ENCODE results near the gene CDC42BPB. TPM values are rescaled to one million over a fixed set of nuclear protein-coding genes. Genes with fewer than 3 reads are reported as not detected.

The CDC42BPB gene
- total RNA-seq, 4 donors from 2014 or later: 85.3 to 174 (median 101) TPM

GRCh38 chr14:103003351-103003615 lies 54.1 kb downstream of the CDC42BPB start:
- intact Hi-C loops (cut with DNase I; ENCODE audit: low total_unique reads): no loop called here
- H3K4me3 ChIP-seq (ENCODE audit: low read depth, poor library complexity, severe bottlenecking): no peak overlapping the region
- 91 to 97% methylated on average over 14 of the region's 14 CpGs for WGBS, 2 donors
- TF ChIP-seq POLR2A (IDR thresholded peaks at IDR 0.05): no peak
- TF ChIP-seq CTCF (IDR thresholded peaks at IDR 0.05): no peak
- DNase-seq (ENCODE audit: low spot score in 2 of 2): no peak

- DNase-seq (ENCODE audit: low spot score in 2 of 2): no peak
- 88 to 93% methylated on average over 22 of the region's 22 CpGs for WGBS, 2 donors
- no peak overlapping the region for H3K4me3 ChIP-seq (ENCODE audit: low read depth, poor library complexity, severe bottlenecking)
- intact Hi-C loops (cut with DNase I; ENCODE audit: low total_unique reads): no loop called here
- TF ChIP-seq CTCF (IDR thresholded peaks at IDR 0.05): no peak
- TF ChIP-seq POLR2A (IDR thresholded peaks at IDR 0.05): no peak
These were observed 54.6 kb downstream of the CDC42BPB start for GRCh38 chr14:103002578-103003350.

- intact Hi-C loops (cut with DNase I; ENCODE audit: low total_unique reads): no loop called here
- DNase-seq (ENCODE audit: low spot score in 2 of 2): no peak
- H3K4me3 ChIP-seq (ENCODE audit: low read depth, poor library complexity, severe bottlenecking): no peak overlapping the region
- WGBS, 2 donors: 89 to 90% methylated on average over 37 of the region's 37 CpGs
- no peak for TF ChIP-seq CTCF (IDR thresholded peaks at IDR 0.05)
- no peak for TF ChIP-seq POLR2A (IDR thresholded peaks at IDR 0.05)
These were observed 55.5 kb downstream of the CDC42BPB start for GRCh38 chr14:103001651-103002396.

GRCh38 chr14:103001226-103001625 lies 56.1 kb downstream of the CDC42BPB start:
- H3K4me3 ChIP-seq (ENCODE audit: low read depth, poor library complexity, severe bottlenecking): no peak overlapping the region
- no peak for DNase-seq (ENCODE audit: low spot score in 2 of 2)
- TF ChIP-seq POLR2A (IDR thresholded peaks at IDR 0.05) (no peak), CTCF (IDR thresholded peaks at IDR 0.05) (no peak)
- intact Hi-C loops (cut with DNase I; ENCODE audit: low total_unique reads): no loop called here
- whole genome bisulfite sequencing, 2 donors: 86 to 88% methylated on average over 18 of the region's 18 CpGs

- no peak for TF ChIP-seq CTCF (IDR thresholded peaks at IDR 0.05)
- no peak for TF ChIP-seq POLR2A (IDR thresholded peaks at IDR 0.05)
- 95% methylated on average over 21 of the region's 21 CpGs for WGBS, 2 donors
- no peak overlapping the region for H3K4me3 ChIP-seq (ENCODE audit: low read depth, poor library complexity, severe bottlenecking)
- DNase-seq (ENCODE audit: low spot score in 2 of 2): no peak
- intact Hi-C loops (cut with DNase I; ENCODE audit: low total_unique reads): no loop called here
These were observed 56.9 kb downstream of the CDC42BPB start for GRCh38 chr14:103000291-103000921.

Measured in lower leg skin (tissue), 4 donors.